Measurements from ENCODE around the gene POPDC2.
"Not testable (repeated sequence)": the region's sequence is repeated elsewhere in the genome, so short reads cannot be mapped to it uniquely, and the experiment has no call there.

The POPDC2 gene

GRCh38 chr3:119613201-119613600 lies 47.2 kb downstream of the POPDC2 start:
- DNase-seq (ENCODE audit: low read depth in 3 of 3): no peak

- no peak for DNase-seq (ENCODE audit: low read depth in 3 of 3)
These were observed 48.7 kb downstream of the POPDC2 start for GRCh38 chr3:119611664-119612063.

GRCh38 chr3:119609301-119609700 lies 51.1 kb downstream of the POPDC2 start:
- DNase-seq (ENCODE audit: low read depth in 3 of 3): no peak

- no peak for DNase-seq (ENCODE audit: low read depth in 3 of 3)
These were observed 51.9 kb downstream of the POPDC2 start for GRCh38 chr3:119608405-119609000.

GRCh38 chr3:119604878-119605277 lies 55.5 kb downstream of the POPDC2 start:
- no peak for DNase-seq (ENCODE audit: low read depth in 3 of 3)

GRCh38 chr3:119602676-119603075 lies 57.7 kb downstream of the POPDC2 start:
- no peak for DNase-seq (ENCODE audit: low read depth in 3 of 3)

GRCh38 chr3:119601154-119601553 lies 59.2 kb downstream of the POPDC2 start:
- DNase-seq (ENCODE audit: low read depth in 3 of 3): no peak

GRCh38 chr3:119600732-119601131 lies 59.7 kb downstream of the POPDC2 start:
- DNase-seq (ENCODE audit: low read depth in 3 of 3): no peak

- no peak for DNase-seq (ENCODE audit: low read depth in 3 of 3)
These were observed 60.7 kb downstream of the POPDC2 start for GRCh38 chr3:119599558-119600174.

GRCh38 chr3:119598410-119599098 lies 61.8 kb downstream of the POPDC2 start:
- no peak for DNase-seq (ENCODE audit: low read depth in 3 of 3)

- DNase-seq (ENCODE audit: low read depth in 3 of 3): no peak
These were observed 62.7 kb downstream of the POPDC2 start, which contains the start of gene PLA1A for GRCh38 chr3:119597548-119598288. TSS of gene PLA1A (plus strand) at chr3:119597885. CDS start at chr3:119597914, 29 bp downstream.

GRCh38 chr3:119596398-119596797 lies 64.0 kb downstream of the POPDC2 start:
- no peak for DNase-seq (ENCODE audit: low read depth in 3 of 3)

- no peak for DNase-seq (ENCODE audit: low read depth in 3 of 3)
These were observed 64.6 kb downstream of the POPDC2 start for GRCh38 chr3:119595639-119596334.

GRCh38 chr3:119594929-119595328 lies 65.5 kb downstream of the POPDC2 start:
- DNase-seq (ENCODE audit: low read depth in 3 of 3): not testable (repeated sequence)

GRCh38 chr3:119594066-119594465 lies 66.3 kb downstream of the POPDC2 start:
- no peak for DNase-seq (ENCODE audit: low read depth in 3 of 3)

GRCh38 chr3:119592861-119593260 lies 67.5 kb downstream of the POPDC2 start:
- DNase-seq (ENCODE audit: low read depth in 3 of 3): no peak

Data from stimulated activated CD4-positive, alpha-beta T cell treated with anti-CD3 and anti-CD28 coated beads, TNF-alpha, amount 100 ng/mL, for 48 hours (primary cell).